GM23338 (cell line): ENCODE data around the gene UNC13A. TPM values are rescaled to one million over a fixed set of nuclear protein-coding genes. Genes with fewer than 3 reads are reported as not detected.

ENCODE experiments used
- ATAC-seq: fragments of 200-7000 bp; cut with Tn5 transposase; 3 replicates; pipeline ENCODE4 v1.9.1; 2020
- DNase-seq: peaks from one replicate; pipeline ENCODE4 v3.0.0-alpha.2; 2015; ENCODE audit warnings: low spot score
- H2AFZ ChIP-seq: fragments of 200-600 bp; sonication (generic); 2 replicates; pipeline ENCODE4 v1.8.0; 2016; ENCODE audit warnings: antibody characterized with exemption, mild to moderate bottlenecking, moderate library complexity
- H3F3A ChIP-seq: fragments of 200-600 bp; sonication (generic); replicated peaks from 2 replicates; pipeline ENCODE4 v1.8.0; 2017; ENCODE audit warnings: antibody characterized with exemption, mixed run types, low read depth
- H3K27ac ChIP-seq: fragments of 200-600 bp; sonication (generic); 2 replicates; pipeline ENCODE4 v1.6.1; 2016; ENCODE audit warnings: low read depth
- H3K27me3 ChIP-seq: fragments of 200-600 bp; sonication (generic); 2 replicates; pipeline ENCODE4 v1.8.0; 2016; ENCODE audit warnings: mild to moderate bottlenecking, mixed run types, moderate library complexity; ENCODE audit not compliant: insufficient read depth
- H3K36me3 ChIP-seq: fragments of 200-600 bp; sonication (generic); 2 replicates; pipeline ENCODE4 v1.8.0; 2016; ENCODE audit warnings: mild to moderate bottlenecking; ENCODE audit not compliant: insufficient read depth
- H3K4me1 ChIP-seq: fragments of 200-600 bp; sonication (generic); 2 replicates; pipeline ENCODE4 v1.8.0; 2016; ENCODE audit warnings: mild to moderate bottlenecking, moderate library complexity; ENCODE audit not compliant: insufficient read depth
- H3K4me2 ChIP-seq: fragments of 200-600 bp; sonication (generic); 2 replicates; pipeline ENCODE4 v1.7.1; 2017; ENCODE audit warnings: mixed run types
- H3K4me3 ChIP-seq: fragments of 200-600 bp; sonication (generic); 2 replicates; pipeline ENCODE4 v1.6.1; 2016; ENCODE audit warnings: mixed run types
- H3K79me2 ChIP-seq: fragments of 200-600 bp; sonication (generic); replicated peaks from 2 replicates; pipeline ENCODE4 v1.8.0; 2017; ENCODE audit warnings: mild to moderate bottlenecking; ENCODE audit not compliant: insufficient read depth
- H3K9me2 ChIP-seq: fragments of 200-600 bp; sonication (generic); 2 replicates; pipeline ENCODE4 v1.8.0; 2017; ENCODE audit not compliant: insufficient read depth
- H4K20me1 ChIP-seq: fragments of 200-600 bp; sonication (generic); replicated peaks from 2 replicates; pipeline ENCODE4 v1.8.0; 2017; ENCODE audit warnings: mild to moderate bottlenecking; ENCODE audit not compliant: insufficient read depth
- H3K27ac Mint-ChIP-seq: 2 replicates; pipeline ENCODE4 v1.8.0; 2020; ENCODE audit warnings: inconsistent platforms, mild to moderate bottlenecking, moderate library complexity, mixed read lengths
- H3K27me3 Mint-ChIP-seq: 3 replicates; pipeline ENCODE4 v1.8.0; 2022; ENCODE audit warnings: low read depth, mild to moderate bottlenecking, moderate library complexity, mixed read lengths, inconsistent platforms; ENCODE audit not compliant: insufficient read depth, poor library complexity
- H3K36me3 Mint-ChIP-seq: 3 replicates; pipeline ENCODE4 v1.8.0; 2021; ENCODE audit warnings: low read depth, mild to moderate bottlenecking, inconsistent platforms, moderate library complexity, mixed read lengths
- H3K4me1 Mint-ChIP-seq: 3 replicates; pipeline ENCODE4 v1.8.0; 2020; ENCODE audit warnings: mild to moderate bottlenecking, inconsistent platforms, mixed read lengths
- H3K4me3 Mint-ChIP-seq: 3 replicates; pipeline ENCODE4 v1.8.0; 2021; ENCODE audit warnings: moderate library complexity, mild to moderate bottlenecking, inconsistent platforms, mixed read lengths
- H3K9me3 Mint-ChIP-seq: 3 replicates; pipeline ENCODE4 v1.8.0; 2020; ENCODE audit warnings: moderate library complexity, mild to moderate bottlenecking, inconsistent platforms, mixed read lengths
- CREB1 ChIP-seq: fragments of 250-450 bp; sonication (Bioruptor Pico); IDR thresholded peaks from 2 replicates; pipeline ENCODE4 v1.5.0; 2020; ENCODE audit warnings: low read depth, mild to moderate bottlenecking, moderate library complexity
- EZH2 ChIP-seq: fragments of 200-600 bp; sonication (generic); IDR thresholded peaks from one replicate; pipeline ENCODE4 v1.8.0; 2017; ENCODE audit warnings: antibody characterized with exemption, mild to moderate bottlenecking, low read depth; ENCODE audit not compliant: unreplicated experiment
- EZH2phosphoT487 ChIP-seq: fragments of 200-600 bp; sonication (generic); IDR thresholded peaks from one replicate; pipeline ENCODE4 v1.8.1; 2018; ENCODE audit warnings: antibody characterized with exemption; ENCODE audit not compliant: unreplicated experiment
- JUNB ChIP-seq: IDR thresholded peaks from one replicate; pipeline ENCODE4 v1.6.1; 2016; ENCODE audit warnings: antibody characterized with exemption; ENCODE audit not compliant: unreplicated experiment
- NANOG ChIP-seq: IDR thresholded peaks from 2 replicates; pipeline ENCODE4 v1.6.1; 2016; ENCODE audit warnings: antibody characterized with exemption, borderline replicate concordance
- POLR2AphosphoS5 ChIP-seq: IDR thresholded peaks from 2 replicates; pipeline ENCODE4 v1.6.1; 2016; ENCODE audit warnings: antibody characterized with exemption, low read depth
- STAT1 ChIP-seq: IDR thresholded peaks from one replicate; pipeline ENCODE4 v1.6.1; 2016; ENCODE audit warnings: antibody characterized with exemption; ENCODE audit not compliant: unreplicated experiment
- ZNF114 ChIP-seq: fragments of 250-450 bp; sonication (Bioruptor Pico); IDR thresholded peaks from 2 replicates; pipeline ENCODE4 v1.5.0; 2020; ENCODE audit warnings: mild to moderate bottlenecking, moderate library complexity
- ZNF331 ChIP-seq: fragments of 250-450 bp; sonication (Bioruptor Pico); IDR thresholded peaks from 2 replicates; pipeline ENCODE4 v1.5.0; 2020; ENCODE audit warnings: low read depth, mild to moderate bottlenecking, moderate library complexity
- polyA plus RNA-seq: library from polyadenylated mRNA; unstranded; fragments of >200 nt; fragmentation: Nextera tagmentation; extraction: Ambion mirVana; gene quantifications from 2 replicates; pipeline ENCODE4 v1.2.1, GENCODE V29; 2016
- total RNA-seq: library from RNA; depleted of rRNA; stranded (reverse); fragments of >200 nt; shearing (Covaris generic); gene quantifications from 2 replicates; pipeline ENCODE4 v1.2.3, GENCODE V29; 2014
- TF ChIP-seq, protein P1 (sequence below): IDR thresholded peaks from 2 replicates; pipeline ENCODE4 v1.6.1; 2016; ENCODE audit warnings: antibody characterized with exemption
- TF ChIP-seq, protein P2 (sequence below): fragments of 250-450 bp; sonication (Bioruptor Pico); IDR thresholded peaks from 2 replicates; pipeline ENCODE4 v1.5.0; 2020; ENCODE audit warnings: mild to moderate bottlenecking, moderate library complexity
- TF ChIP-seq, protein P3 (sequence below): IDR thresholded peaks from one replicate; pipeline ENCODE4 v1.6.1; 2018; ENCODE audit warnings: antibody characterized with exemption; ENCODE audit not compliant: unreplicated experiment
- TF ChIP-seq, protein P4 (sequence below), 2 experiments: fragments of 200-600 bp in 1 of 2; sonication (generic) in 1 of 2; conservative IDR thresholded peaks; 2 replicates each; pipeline versions ENCODE4 v1.5.1 to v1.6.1; 2016 to 2017; ENCODE audit warnings: antibody characterized with exemption in 2 of 2, low read depth in 2 of 2, mild to moderate bottlenecking in 2 of 2, moderate library complexity in 1 of 2

UNC13A gene
- total and polyA plus RNA-seq, 2 experiments from 2014 or later = 9.5 to 30.4 TPM

DNA sequence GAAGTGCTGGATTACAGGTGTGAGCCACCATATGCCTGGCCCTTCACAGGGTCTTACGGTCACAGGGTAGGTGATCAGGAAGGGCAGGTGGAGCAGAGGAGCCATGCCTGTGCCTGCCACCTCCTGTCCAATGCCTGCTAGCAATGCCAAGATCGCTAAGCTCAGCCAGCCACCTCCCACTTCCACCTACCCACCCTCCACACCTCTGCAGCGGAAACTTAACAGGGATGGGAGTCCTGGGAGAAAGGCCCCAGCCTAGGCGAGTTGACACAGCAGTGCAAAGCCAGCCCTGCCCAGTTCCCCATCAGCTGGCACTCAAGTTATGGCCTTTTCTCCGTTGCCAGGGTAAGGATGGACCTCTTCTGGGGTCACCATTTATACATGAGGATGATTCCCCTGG lies 47.3 kb upstream of the UNC13A start:
- Mint-ChIP-seq H3K27me3 (peaks cover 2% of the 10 kb centered on the region), H3K27ac (no peak overlapping the region), H3K9me3 (no peaks in the 10 kb centered on the region; the same call in 2 of the 3 replicates), H3K4me3 (no peak overlapping the region), H3K4me1 (peaks cover 4% of the 10 kb centered on the region; the same call in 1 of the 3 replicates), H3K36me3 (peaks cover 57% of the 10 kb centered on the region)
- H3K79me2 ChIP-seq = peaks cover 25% of the 10 kb centered on the region
- DNase-seq = no peak
- H3K4me3 ChIP-seq = no peak overlapping the region
- peaks cover 9% of the 10 kb centered on the region; the same call in 1 of the 2 replicates for H3F3A ChIP-seq
- H2AFZ ChIP-seq = no peak overlapping the region
- no peak for ATAC-seq
- no peak for TF ChIP-seq ZNF331
- no peak for TF ChIP-seq POLR2AphosphoS5
- no peak for TF ChIP-seq EZH2phosphoT487
- TF ChIP-seq ZNF114 (CRISPR knock-in tag) = no peak
- no peak for TF ChIP-seq CREB1 (CRISPR knock-in tag)
- TF ChIP-seq, protein P1, sequence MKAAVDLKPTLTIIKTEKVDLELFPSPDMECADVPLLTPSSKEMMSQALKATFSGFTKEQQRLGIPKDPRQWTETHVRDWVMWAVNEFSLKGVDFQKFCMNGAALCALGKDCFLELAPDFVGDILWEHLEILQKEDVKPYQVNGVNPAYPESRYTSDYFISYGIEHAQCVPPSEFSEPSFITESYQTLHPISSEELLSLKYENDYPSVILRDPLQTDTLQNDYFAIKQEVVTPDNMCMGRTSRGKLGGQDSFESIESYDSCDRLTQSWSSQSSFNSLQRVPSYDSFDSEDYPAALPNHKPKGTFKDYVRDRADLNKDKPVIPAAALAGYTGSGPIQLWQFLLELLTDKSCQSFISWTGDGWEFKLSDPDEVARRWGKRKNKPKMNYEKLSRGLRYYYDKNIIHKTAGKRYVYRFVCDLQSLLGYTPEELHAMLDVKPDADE = no peak
- TF ChIP-seq, protein P2, sequence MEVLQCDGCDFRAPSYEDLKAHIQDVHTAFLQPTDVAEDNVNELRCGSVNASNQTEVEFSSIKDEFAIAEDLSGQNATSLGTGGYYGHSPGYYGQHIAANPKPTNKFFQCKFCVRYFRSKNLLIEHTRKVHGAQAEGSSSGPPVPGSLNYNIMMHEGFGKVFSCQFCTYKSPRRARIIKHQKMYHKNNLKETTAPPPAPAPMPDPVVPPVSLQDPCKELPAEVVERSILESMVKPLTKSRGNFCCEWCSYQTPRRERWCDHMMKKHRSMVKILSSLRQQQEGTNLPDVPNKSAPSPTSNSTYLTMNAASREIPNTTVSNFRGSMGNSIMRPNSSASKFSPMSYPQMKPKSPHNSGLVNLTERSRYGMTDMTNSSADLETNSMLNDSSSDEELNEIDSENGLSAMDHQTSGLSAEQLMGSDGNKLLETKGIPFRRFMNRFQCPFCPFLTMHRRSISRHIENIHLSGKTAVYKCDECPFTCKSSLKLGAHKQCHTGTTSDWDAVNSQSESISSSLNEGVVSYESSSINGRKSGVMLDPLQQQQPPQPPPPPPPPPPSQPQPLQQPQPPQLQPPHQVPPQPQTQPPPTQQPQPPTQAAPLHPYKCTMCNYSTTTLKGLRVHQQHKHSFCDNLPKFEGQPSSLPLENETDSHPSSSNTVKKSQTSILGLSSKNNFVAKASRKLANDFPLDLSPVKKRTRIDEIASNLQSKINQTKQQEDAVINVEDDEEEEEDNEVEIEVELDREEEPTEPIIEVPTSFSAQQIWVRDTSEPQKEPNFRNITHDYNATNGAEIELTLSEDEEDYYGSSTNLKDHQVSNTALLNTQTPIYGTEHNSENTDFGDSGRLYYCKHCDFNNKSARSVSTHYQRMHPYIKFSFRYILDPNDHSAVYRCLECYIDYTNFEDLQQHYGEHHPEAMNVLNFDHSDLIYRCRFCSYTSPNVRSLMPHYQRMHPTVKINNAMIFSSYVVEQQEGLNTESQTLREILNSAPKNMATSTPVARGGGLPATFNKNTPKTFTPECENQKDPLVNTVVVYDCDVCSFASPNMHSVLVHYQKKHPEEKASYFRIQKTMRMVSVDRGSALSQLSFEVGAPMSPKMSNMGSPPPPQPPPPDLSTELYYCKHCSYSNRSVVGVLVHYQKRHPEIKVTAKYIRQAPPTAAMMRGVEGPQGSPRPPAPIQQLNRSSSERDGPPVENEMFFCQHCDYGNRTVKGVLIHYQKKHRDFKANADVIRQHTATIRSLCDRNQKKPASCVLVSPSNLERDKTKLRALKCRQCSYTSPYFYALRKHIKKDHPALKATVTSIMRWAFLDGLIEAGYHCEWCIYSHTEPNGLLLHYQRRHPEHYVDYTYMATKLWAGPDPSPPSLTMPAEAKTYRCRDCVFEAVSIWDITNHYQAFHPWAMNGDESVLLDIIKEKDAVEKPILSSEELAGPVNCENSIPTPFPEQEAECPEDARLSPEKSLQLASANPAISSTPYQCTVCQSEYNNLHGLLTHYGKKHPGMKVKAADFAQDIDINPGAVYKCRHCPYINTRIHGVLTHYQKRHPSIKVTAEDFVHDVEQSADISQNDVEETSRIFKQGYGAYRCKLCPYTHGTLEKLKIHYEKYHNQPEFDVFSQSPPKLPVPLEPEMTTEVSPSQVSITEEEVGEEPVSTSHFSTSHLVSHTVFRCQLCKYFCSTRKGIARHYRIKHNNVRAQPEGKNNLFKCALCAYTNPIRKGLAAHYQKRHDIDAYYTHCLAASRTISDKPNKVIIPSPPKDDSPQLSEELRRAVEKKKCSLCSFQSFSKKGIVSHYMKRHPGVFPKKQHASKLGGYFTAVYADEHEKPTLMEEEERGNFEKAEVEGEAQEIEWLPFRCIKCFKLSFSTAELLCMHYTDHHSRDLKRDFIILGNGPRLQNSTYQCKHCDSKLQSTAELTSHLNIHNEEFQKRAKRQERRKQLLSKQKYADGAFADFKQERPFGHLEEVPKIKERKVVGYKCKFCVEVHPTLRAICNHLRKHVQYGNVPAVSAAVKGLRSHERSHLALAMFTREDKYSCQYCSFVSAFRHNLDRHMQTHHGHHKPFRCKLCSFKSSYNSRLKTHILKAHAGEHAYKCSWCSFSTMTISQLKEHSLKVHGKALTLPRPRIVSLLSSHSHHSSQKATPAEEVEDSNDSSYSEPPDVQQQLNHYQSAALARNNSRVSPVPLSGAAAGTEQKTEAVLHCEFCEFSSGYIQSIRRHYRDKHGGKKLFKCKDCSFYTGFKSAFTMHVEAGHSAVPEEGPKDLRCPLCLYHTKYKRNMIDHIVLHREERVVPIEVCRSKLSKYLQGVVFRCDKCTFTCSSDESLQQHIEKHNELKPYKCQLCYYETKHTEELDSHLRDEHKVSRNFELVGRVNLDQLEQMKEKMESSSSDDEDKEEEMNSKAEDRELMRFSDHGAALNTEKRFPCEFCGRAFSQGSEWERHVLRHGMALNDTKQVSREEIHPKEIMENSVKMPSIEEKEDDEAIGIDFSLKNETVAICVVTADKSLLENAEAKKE (CRISPR knock-in tag) = no peak
- TF ChIP-seq, protein P3, sequence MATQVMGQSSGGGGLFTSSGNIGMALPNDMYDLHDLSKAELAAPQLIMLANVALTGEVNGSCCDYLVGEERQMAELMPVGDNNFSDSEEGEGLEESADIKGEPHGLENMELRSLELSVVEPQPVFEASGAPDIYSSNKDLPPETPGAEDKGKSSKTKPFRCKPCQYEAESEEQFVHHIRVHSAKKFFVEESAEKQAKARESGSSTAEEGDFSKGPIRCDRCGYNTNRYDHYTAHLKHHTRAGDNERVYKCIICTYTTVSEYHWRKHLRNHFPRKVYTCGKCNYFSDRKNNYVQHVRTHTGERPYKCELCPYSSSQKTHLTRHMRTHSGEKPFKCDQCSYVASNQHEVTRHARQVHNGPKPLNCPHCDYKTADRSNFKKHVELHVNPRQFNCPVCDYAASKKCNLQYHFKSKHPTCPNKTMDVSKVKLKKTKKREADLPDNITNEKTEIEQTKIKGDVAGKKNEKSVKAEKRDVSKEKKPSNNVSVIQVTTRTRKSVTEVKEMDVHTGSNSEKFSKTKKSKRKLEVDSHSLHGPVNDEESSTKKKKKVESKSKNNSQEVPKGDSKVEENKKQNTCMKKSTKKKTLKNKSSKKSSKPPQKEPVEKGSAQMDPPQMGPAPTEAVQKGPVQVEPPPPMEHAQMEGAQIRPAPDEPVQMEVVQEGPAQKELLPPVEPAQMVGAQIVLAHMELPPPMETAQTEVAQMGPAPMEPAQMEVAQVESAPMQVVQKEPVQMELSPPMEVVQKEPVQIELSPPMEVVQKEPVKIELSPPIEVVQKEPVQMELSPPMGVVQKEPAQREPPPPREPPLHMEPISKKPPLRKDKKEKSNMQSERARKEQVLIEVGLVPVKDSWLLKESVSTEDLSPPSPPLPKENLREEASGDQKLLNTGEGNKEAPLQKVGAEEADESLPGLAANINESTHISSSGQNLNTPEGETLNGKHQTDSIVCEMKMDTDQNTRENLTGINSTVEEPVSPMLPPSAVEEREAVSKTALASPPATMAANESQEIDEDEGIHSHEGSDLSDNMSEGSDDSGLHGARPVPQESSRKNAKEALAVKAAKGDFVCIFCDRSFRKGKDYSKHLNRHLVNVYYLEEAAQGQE = no peak
- TF ChIP-seq EZH2 = no peak
- TF ChIP-seq STAT1 = no peak
- TF ChIP-seq NANOG = no peak
- TF ChIP-seq, protein P4, sequence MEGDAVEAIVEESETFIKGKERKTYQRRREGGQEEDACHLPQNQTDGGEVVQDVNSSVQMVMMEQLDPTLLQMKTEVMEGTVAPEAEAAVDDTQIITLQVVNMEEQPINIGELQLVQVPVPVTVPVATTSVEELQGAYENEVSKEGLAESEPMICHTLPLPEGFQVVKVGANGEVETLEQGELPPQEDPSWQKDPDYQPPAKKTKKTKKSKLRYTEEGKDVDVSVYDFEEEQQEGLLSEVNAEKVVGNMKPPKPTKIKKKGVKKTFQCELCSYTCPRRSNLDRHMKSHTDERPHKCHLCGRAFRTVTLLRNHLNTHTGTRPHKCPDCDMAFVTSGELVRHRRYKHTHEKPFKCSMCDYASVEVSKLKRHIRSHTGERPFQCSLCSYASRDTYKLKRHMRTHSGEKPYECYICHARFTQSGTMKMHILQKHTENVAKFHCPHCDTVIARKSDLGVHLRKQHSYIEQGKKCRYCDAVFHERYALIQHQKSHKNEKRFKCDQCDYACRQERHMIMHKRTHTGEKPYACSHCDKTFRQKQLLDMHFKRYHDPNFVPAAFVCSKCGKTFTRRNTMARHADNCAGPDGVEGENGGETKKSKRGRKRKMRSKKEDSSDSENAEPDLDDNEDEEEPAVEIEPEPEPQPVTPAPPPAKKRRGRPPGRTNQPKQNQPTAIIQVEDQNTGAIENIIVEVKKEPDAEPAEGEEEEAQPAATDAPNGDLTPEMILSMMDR (conservative IDR thresholded peaks at IDR 0.05; ENCODE audit: low read depth in 2 of 2) = no peak
- no peak for TF ChIP-seq JUNB
- no peaks in the 10 kb centered on the region for H3K9me2 ChIP-seq
- peaks cover 14% of the 10 kb centered on the region for H3K36me3 ChIP-seq
- no peaks in the 10 kb centered on the region for H3K27me3 ChIP-seq
- H3K4me1 ChIP-seq = 0 out of 2 replicates have a peak, but pooled peaks cover 3% of the 10 kb centered on the region
- no peak overlapping the region for H3K27ac ChIP-seq
- H3K4me2 ChIP-seq = no peak overlapping the region
- peaks cover 39% of the 10 kb centered on the region for H4K20me1 ChIP-seq
